Breast epithelium (tissue), 3 donors: ENCODE data around the gene CA5B.

ENCODE experiments used
- POLR2A ChIP-seq: fragments of 450-650 bp; IDR thresholded peaks from one replicate; pipeline ENCODE4 v1.6.1; 2016; ENCODE audit warnings: antibody characterized with exemption, mild to moderate bottlenecking, moderate library complexity
- POLR2AphosphoS5 ChIP-seq, 3 donors: sonication (generic); formaldehyde crosslinking; IDR thresholded peaks; one replicate each; pipeline ENCODE4 v1.6.1; 2017; ENCODE audit warnings: antibody characterized with exemption in 3 of 3
- TF ChIP-seq, protein P1 (sequence below), 3 donors: fragments of 450-650 bp; IDR thresholded peaks; one replicate each; pipeline ENCODE4 v1.5.1; 2016 to 2017; ENCODE audit warnings: antibody characterized with exemption in 3 of 3, mild to moderate bottlenecking in 3 of 3, moderate library complexity in 3 of 3

DNA sequence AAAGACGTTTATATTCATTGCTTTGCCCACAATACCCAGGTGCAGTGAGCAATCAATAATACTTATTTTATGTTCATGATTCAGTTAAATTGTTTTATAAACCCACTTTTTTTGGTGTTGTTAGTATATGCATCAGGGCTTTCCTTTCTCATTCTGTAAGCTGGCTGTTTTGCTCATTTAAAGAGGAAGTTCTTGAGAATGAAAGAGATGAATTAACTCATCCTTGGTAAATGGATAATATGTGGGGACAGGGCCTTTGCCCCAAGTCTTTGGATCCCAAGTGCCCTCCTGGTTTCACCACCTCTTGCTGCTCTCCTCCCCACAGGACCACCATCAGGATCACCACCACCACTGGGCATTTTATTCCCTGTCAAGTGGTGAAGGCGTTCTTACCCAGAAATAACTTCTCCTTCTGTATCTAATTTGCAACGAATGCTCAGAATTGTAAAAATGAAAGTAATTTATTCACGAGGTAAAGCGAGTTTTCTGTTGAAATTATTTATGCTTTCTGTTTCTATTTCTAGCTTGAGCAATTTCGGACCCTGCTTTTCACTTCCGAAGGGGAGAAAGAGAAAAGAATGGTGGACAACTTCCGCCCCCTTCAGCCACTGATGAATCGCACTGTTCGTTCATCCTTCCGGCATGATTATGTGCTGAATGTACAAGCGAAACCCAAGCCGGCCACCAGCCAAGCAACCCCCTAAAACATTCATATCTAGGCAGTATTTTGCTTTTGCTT lies 44.1 kb downstream of the CA5B start:
- TF ChIP-seq, protein P1, sequence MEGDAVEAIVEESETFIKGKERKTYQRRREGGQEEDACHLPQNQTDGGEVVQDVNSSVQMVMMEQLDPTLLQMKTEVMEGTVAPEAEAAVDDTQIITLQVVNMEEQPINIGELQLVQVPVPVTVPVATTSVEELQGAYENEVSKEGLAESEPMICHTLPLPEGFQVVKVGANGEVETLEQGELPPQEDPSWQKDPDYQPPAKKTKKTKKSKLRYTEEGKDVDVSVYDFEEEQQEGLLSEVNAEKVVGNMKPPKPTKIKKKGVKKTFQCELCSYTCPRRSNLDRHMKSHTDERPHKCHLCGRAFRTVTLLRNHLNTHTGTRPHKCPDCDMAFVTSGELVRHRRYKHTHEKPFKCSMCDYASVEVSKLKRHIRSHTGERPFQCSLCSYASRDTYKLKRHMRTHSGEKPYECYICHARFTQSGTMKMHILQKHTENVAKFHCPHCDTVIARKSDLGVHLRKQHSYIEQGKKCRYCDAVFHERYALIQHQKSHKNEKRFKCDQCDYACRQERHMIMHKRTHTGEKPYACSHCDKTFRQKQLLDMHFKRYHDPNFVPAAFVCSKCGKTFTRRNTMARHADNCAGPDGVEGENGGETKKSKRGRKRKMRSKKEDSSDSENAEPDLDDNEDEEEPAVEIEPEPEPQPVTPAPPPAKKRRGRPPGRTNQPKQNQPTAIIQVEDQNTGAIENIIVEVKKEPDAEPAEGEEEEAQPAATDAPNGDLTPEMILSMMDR (IDR thresholded peaks at IDR 0.05), result no peak
- TF ChIP-seq POLR2AphosphoS5 (IDR thresholded peaks at IDR 0.05) (no peak), POLR2A (no peak)
